Suppressor macrophage treated with lipopolysaccharide for 1 hour (primary cell): ENCODE results near the gene CACNG3.
"Not testable (repeated sequence)": the region's sequence is repeated elsewhere in the genome, so short reads cannot be mapped to it uniquely, and the experiment has no call there.

Experiments used
- DNase-seq, 3 donors: peaks; one replicate each; pipeline ENCODE4 v3.0.0-alpha.2; 2020 to 2022

The CACNG3 gene

GRCh38 chr16:24255456-24256371 lies at the start of gene CACNG3:
Gene CACNG3 (plus strand): TSS chr16:24256335. CDS start chr16:24256755, 420 bp downstream.
- DNase-seq = peak; percentile 60 to 83 (median 62)

- DNase-seq = no peak
Observed at GRCh38 chr16:24206926-24207325, 49.2 kb upstream of the CACNG3 start.

GRCh38 chr16:24208710-24209109 lies 47.4 kb upstream of the CACNG3 start:
- no peak for DNase-seq

DNA sequence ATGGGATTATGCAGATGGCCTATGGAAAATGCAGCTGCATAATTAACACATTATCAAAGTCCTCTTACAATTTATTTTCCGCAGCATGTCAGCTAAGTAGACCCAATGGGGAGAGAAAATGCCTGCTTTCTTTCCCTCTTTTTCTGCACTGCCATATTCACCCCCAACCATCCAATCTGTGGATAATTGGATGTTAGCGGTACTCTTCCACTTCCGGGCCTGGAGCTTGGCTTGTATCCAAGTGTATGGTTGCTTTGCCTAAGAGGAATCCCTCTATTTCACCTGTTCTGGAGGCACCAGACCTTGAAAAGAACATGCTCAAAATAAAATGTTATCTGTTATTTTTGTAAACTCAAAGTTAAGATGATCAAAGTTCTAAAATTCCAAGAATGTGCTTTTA lies 41.1 kb upstream of the CACNG3 start:
- no peak for DNase-seq

GRCh38 chr16:24216961-24217360 lies 39.2 kb upstream of the CACNG3 start:
- DNase-seq = no peak

DNA sequence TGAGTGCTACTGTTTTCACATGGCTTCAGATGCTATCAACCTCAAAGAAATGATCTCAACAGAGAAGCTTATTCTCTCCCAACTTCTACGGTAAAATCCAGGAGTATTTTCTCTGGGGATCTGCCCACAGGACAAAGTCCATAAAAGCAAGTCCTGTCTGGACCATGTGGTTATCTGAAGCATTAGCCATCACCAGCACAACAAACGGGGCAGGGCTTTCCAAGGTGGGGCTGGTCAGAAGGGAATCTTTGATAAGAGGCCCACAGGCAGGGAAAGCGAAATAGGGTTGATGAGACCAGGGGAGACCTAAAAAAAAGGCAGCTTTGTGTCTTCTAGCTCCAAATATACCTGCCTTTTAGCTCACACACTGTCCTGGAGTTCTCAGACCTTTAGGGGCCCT lies 38.7 kb upstream of the CACNG3 start:
- no peak for DNase-seq

- DNase-seq = no peak
Observed at GRCh38 chr16:24218299-24218698, 37.8 kb upstream of the CACNG3 start.

DNA sequence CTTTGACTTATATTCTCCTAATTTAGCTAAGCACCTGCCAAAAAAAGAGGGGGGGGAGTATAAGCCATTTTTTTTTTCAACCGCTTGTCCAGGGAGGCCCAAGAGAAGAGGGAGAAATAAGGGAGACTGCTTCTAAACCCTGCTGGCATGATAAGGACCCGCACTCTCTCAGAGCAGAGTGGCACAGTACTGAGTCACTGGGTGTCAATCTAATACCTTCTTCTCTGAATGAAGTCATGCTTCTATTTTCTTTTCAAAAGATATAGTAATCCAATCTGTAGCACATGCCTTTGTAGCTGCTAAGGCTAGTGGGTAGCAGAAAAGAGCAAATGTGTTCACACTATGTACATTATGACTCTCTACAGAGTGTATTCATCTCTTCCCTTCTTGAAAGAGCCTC lies 34.9 kb upstream of the CACNG3 start:
- DNase-seq = no peak

DNA sequence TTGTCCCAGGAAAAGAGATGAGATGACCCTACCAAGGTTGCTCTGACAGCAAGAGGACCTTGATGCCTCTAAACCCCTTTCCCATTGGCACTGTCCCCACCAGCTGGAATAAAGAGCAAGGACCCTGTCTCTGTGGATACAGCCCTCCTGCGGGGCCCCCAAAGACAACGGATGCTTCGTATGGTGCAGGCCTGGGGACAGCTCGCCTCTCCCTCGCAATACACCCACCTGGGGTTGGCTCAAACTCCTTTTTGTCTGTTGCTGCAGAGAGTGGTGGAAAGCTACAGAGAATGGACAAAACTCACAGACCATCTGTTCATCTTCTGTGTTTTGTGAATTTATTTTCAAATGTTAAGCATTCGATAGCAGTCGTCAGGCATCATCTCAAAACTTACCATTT lies 27.6 kb upstream of the CACNG3 start:
- no peak for DNase-seq

DNA sequence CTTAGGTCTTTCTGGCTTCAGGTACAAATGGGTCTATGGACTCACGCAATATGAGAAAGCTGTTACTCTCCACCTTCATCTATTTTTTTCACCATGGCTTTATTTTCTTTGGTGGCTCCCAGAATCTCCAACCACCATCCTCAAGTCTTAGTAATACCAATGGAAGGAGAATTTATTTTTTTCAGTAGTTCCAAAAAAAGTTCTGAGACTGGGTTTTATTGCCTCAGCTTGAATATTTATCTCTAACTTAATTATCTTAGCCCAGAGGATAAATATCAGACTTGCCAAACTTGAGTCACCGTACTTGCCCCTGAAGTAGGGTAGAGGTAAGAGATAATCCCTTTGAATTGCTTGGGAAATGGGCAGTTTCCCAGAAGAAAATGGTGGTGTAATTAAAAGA lies 23.2 kb upstream of the CACNG3 start:
- DNase-seq = no peak

GRCh38 chr16:24234737-24235136 lies 21.4 kb upstream of the CACNG3 start:
- DNase-seq = no peak

DNA sequence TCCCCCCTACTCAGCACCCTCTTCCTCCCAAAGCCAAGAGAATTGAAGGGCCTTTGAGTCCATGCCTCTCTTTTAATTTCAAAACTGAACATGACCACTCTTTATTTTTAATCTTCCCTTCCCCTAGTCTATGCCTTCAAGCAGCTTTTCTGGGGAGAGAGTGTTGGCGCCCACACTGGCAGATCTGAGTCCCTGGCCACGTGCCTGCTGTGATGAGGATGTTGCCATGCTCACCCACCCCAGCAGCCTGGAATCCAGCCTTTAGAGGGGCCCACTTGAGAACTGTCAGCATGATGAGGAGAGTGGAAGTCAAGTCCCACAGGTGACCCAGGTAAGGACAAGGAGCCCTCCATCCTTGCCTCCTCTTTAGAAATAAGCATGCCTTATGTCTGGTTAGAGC lies 20.3 kb upstream of the CACNG3 start:
- no peak for DNase-seq

GRCh38 chr16:24238846-24239245 lies 17.3 kb upstream of the CACNG3 start:
- not testable (repeated sequence) for DNase-seq

GRCh38 chr16:24246911-24247607 lies 9.1 kb upstream of the CACNG3 start:
- DNase-seq = no peak

DNA sequence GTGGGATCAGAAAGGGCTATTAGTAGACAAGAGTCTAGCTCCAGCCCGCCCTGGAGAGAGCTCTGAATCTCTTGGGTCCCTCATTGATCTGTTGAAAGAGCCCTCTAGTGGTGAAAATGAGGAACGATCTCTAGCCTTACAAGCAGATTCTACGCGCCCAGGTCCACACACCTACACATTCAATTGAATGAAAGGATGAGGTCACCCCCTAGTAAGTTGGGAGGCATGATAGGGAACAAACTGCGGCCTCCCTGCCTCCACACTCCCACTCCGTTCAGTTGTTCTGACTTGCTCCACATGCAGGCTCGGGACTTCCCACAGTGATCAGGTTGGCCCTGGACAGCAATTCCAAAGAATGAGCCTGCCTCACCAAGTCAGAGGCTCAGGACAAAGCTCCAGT lies 2.9 kb upstream of the CACNG3 start:
- DNase-seq = peak; percentile 55 to 74 (median 70)

DNA sequence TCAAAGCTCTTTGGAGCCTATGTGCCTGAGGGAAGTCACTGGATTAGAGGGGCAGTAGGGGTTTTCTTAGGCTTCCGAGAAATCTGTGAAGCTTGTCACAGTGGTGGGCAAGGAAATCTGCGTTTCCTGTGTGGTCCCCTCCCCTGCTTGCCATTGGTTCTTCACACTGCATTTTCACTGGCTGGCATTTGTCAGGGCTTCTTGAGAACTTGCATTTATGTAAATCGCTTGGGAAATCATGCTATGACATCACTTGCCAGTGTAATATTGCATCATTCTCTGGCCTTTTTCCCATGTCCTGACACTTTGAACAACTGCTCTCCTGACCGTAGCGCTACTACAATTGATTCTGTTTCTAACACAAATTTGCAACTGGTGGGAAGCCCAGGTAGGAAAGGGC lies 1.8 kb downstream of the CACNG3 start:
- DNase-seq = peak; percentile 38 to 51 (median 42)

GRCh38 chr16:24258791-24259190 lies 2.7 kb downstream of the CACNG3 start:
- DNase-seq = peak in 1 of 3 donors; percentile 15

DNA sequence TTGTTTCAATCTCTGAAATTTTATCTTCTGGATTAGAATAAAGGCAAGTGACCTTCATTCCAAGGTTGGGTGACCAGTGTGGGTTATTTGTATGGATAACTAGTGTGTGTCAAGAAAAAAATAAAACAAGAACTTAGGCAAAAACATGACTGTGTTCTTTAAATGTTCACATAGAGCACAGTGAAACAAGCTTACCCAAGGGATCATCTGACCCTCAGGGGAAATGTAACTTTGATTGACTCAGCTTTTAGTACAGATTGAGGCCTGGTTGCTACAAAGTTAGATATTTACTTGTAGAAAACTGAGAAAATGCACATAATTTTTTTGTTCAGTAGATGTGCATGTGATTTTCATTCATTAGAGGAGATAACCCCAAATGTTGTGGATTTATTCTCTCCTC lies 6.7 kb downstream of the CACNG3 start:
- peak in 1 of 3 donors; percentile 21 for DNase-seq

- DNase-seq = no peak
Observed at GRCh38 chr16:24270721-24271442, 14.7 kb downstream of the CACNG3 start.

GRCh38 chr16:24272379-24272778 lies 16.2 kb downstream of the CACNG3 start:
- DNase-seq = no peak

- peak; percentile 63 to 92 (median 88) for DNase-seq
Observed at GRCh38 chr16:24273508-24274182, 17.5 kb downstream of the CACNG3 start.

- DNase-seq = no peak
Observed at GRCh38 chr16:24275413-24275812, 19.3 kb downstream of the CACNG3 start.
